NCI-H510A (cell line): ENCODE data around the gene COTL1.

Source experiments
- DNase-seq: peaks from one replicate; lab custom pipeline; 2025; lab: John Stamatoyannopoulos, UW

COTL1 gene

GRCh38 chr16:84548971-84549844, 68.7 kb downstream of the COTL1 start:
- DNase-seq: no peak

- DNase-seq: no peak
Observed at GRCh38 chr16:84548508-84548907, 69.4 kb downstream of the COTL1 start.

DNA sequence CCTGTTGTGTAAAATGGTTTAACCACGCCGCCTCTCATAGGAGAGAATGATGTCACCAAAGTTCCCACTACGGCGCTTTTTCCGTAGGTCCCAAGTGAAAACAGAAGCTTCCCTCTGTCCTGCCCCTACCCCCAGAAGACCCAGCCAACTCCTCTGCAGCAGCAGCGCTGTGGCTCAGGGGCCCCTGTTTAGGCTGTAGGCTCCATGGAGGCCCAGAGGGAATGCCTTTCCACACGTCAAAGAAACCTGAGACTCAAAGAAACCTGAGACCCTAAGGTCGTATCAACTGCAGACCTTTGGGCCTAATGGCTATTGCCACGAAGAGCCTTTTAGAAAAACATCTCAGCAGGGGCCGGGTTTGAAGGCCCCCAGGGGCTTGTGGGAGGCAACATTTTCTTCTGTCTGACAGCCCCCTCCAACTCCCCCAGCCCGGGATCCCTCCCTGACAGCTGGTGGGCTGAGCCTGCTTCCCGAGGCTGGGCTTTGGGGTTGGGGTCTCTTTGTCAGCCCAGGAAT, 70.3 kb downstream of the COTL1 start:
- no peak for DNase-seq

- no peak for DNase-seq
Observed at GRCh38 chr16:84546669-84547545, 71.0 kb downstream of the COTL1 start.

DNA sequence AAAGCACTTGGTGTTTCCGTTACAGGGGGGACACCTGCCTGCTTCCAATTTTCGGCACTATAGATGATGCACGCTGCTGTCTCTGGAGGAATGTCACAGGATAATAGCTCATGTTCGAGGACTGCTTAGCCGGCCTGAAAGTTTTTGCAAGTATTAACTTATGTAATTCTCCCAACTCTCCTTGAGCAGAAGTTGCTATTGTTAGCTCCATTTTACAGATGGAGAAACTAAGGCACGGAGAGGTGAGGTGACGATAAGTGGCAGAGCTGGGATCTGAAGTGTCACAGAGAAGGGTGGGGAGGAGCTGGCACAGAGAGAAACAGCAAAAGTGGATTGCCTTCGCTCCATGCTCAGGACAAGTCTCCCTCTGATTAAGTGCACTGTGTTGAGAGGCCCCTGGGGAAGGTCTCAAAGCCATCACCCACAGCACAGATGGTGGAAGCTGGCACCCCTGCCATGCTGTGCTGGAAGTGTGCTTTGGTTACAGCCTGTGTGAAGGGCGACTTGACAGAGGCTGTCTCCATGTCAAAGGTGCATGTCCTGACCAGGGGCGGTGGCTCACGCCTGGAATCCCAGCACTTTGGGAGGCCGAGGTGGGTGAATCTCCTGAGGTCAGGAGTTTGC, 72.7 kb downstream of the COTL1 start:
- no peak for DNase-seq

GRCh38 chr16:84544031-84544773, 73.7 kb downstream of the COTL1 start:
- no peak for DNase-seq

- DNase-seq: no peak
Observed at GRCh38 chr16:84543253-84543652, 74.6 kb downstream of the COTL1 start.

GRCh38 chr16:84541999-84542817, 75.7 kb downstream of the COTL1 start:
- DNase-seq: no peak

DNA sequence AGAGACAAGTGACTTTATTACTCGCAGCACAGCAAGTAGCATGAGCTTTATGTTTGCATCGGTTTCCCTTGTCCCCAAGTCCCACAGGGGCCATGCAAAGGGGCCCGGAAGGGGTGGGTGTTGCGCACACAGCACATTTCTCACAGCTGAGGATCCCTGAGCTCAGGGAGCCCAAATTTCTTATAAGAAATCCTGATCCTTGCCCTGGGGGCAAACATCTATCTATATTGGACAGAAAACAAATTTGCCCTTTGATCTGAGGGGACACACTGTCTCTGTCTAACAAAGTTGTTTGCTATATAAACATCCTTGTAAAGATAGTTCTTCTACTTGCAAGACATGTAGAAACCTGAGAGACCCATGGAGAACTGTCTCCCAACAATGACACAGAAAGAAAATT, 77.7 kb downstream of the COTL1 start:
- DNase-seq: no peak

GRCh38 chr16:84538222-84538840, 79.5 kb downstream of the COTL1 start:
- DNase-seq: no peak

DNA sequence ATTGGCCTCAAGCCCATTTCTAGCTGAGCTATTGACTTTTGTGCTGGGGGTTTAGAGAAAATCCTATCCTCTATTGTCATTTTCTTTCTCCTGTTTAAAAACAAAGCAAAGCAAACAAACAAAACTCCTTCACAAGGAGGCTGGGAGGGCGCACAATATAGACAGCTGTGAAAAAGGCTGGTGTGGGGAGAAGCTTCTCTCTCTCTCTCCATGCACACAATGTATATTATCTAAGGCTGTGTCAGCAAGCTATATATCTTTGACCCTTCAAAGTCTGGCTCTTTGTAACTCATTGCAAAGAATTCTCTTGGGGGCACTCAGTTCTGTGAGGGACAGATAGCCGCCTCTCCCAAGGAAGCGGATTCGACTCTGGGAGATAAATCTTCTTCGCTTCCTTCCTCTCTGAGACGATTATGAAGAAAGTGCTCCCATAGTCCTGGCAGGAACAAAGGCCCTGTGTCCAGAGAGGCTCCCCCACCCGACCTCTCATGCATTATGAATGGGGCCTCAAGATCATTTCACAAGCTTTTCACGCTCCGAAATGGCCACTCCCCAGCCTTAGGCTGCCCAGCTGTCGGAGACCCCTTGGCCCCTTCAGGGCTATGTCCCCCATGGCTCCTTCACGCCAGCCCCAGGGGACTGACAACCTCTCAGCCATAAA, 80.3 kb downstream of the COTL1 start:
- DNase-seq: no peak

DNA sequence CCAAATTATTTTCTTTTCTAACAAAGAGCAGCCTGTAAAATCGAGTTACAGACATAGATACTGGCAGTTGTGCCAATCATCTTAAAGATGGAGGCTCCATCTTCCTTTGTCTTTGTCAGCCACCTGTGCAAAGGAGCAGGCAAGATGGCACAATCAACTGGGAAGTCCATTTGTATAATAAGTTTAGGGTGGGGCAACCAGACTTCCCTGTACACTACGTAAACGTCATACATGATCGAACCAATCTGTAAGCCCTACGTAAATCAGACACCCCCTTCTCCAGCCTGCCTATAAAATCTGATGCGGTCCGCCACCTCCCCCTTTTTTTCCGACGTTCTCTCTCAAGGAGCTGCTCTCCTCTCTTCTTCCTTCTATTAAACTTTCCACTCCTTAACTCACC, 82.0 kb downstream of the COTL1 start:
- DNase-seq: no peak

- DNase-seq: no peak
Observed at GRCh38 chr16:84535408-84535807, 82.5 kb downstream of the COTL1 start.

GRCh38 chr16:84534815-84535214, 83.1 kb downstream of the COTL1 start:
- DNase-seq: no peak

DNA sequence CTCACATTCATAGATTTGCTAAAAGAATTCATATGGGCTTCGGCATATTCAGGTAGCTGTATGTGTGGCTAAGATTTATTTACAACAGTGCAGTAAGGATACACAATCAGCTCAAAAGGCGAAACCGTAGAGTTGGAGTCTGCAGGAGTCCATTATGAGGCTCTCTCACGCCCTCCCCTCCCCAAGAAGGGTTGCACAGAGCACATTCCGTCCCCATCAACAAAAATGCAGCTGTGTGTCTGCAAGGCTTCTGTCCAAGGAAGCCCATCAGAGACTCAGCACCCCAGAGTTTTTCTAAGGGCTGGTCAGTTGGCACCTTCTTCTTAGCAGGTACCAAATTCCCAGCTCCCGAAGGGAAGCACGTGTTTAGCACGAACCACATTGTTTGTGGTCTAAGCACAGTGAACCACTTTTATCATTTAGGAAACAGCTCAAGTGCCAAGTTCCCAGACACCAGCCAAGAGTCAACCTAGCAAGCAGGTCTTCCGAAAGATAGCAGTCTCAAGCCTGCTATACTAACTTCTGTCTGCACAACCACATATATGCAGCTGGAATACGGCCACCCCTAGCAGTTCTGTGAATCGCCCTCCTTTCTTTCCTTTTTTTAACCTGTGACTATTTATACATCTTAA, 84.9 kb downstream of the COTL1 start:
- DNase-seq: no peak

DNA sequence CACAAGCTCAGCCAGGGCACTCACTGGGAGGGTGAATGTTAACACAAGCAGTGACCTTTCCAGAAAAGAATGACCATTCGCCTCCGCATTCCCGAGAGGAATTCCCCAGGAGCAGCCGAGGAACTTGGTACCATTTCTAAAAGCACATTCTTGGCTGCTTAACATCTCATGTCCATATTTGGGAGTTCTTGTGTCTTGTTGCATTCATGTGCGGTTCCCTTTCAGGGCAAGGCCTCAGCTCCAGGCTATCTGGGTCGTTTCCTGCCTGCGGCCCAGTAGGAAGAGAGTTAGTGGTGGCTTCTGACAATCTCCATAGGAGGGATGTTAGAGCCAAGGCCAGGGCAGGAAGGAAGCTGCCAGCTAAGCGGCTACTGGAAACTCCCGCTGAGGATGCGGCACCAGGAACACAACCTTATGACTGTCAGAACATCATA, 85.6 kb downstream of the COTL1 start:
- no peak for DNase-seq

DNA sequence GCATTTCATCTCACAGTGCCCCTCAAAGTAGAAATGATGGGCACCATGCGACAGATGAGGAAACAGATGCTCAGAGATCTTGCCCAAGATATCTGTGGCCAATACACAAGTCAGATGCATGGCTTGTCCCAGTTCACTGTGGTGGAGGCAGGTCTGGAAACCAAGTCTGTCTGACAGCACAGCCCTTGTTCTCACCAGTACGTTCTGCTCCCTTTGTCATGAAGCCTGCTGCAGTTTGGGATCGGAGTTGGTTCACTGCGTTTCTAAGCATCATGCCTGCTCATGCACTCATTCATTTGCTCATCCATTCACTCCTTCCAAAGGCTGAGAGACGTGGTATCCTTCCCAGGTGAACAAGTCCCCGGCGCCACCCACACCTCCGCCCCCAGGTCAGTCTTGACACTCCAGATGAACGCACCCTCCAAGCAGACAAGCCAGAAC, 86.2 kb downstream of the COTL1 start:
- DNase-seq: peak; percentile 71

DNA sequence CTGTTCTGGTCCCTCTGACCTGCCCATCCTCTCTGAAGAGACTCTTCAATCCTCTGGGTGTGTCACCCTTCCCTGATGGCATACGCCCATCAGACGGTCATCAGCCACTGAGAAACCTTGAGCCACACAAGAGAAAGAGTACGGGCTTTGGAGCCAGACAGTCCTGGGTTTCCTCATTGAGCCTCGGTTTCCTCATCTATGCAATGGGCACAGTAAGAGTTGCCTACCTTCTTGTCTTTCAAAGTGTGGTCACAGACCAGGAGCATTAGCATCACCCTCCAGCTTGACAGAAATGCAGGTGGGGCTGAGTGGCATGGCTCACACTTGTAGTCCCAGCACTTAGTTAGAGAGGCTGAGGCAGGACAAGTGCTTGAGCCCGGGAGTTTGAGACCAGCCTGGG, 87.3 kb downstream of the COTL1 start:
- DNase-seq: no peak

DNA sequence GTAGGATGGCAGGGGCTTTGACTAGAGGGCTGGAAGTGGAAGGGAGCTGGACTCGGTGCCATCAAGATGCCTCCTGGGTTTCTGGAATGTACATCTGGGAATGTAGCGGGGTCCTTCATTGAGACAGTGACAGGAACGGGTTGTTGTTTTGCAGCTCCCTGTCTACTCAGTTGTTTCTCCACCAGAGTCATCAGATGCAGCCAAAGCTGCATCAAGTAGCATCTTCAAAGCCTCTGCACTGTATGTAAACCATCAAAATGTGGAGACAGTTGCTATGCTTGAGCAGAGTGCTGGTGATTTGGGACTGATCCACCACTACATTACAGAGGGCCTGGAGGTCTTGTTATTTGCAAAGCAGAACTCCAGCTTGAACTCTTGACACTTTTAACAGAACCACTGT, 88.3 kb downstream of the COTL1 start:
- DNase-seq: no peak
